NCI-H2196 treated with DMSO at 0.1 percent for 48 hours (cell line): Measurements from ENCODE around the gene HIP1.
"Not testable (repeated sequence)": the region's sequence is repeated elsewhere in the genome, so short reads cannot be mapped to it uniquely, and the experiment has no call there.

Experiments
- DNase-seq: peaks from one replicate; lab custom pipeline; 2025; ENCODE audit not compliant: unreplicated experiment; lab: John Stamatoyannopoulos, UW

HIP1 gene

GRCh38 chr7:75739796-75740672 lies 1.3 kb upstream of the HIP1 start:
- no peak for DNase-seq

GRCh38 chr7:75738975-75739795 lies 444 bp upstream of the HIP1 start:
- DNase-seq, result peak; percentile 93

GRCh38 chr7:75737856-75738603 lies 711 bp downstream of the HIP1 start:
- DNase-seq, result no peak

GRCh38 chr7:75735581-75736350 lies 3.0 kb downstream of the HIP1 start:
- DNase-seq, result no peak

GRCh38 chr7:75734586-75735458 lies 3.9 kb downstream of the HIP1 start:
- DNase-seq, result no peak

GRCh38 chr7:75732764-75733630 lies 5.7 kb downstream of the HIP1 start:
- no peak for DNase-seq

GRCh38 chr7:75732016-75732521 lies 6.7 kb downstream of the HIP1 start:
- no peak for DNase-seq

- DNase-seq, result no peak
Observed at GRCh38 chr7:75729851-75730274, 8.9 kb downstream of the HIP1 start.

GRCh38 chr7:75727881-75728593 lies 10.7 kb downstream of the HIP1 start:
- peak; percentile 30 for DNase-seq

GRCh38 chr7:75727351-75727750 lies 11.4 kb downstream of the HIP1 start:
- not testable (repeated sequence) for DNase-seq

- no peak for DNase-seq
Observed at GRCh38 chr7:75725306-75725705, 13.4 kb downstream of the HIP1 start.

- no peak for DNase-seq
Observed at GRCh38 chr7:75723444-75723843, 15.3 kb downstream of the HIP1 start.

- DNase-seq, result no peak
Observed at GRCh38 chr7:75722373-75722772, 16.4 kb downstream of the HIP1 start.

- DNase-seq, result not testable (repeated sequence)
Observed at GRCh38 chr7:75721922-75722321, 16.8 kb downstream of the HIP1 start.

- no peak for DNase-seq
Observed at GRCh38 chr7:75721426-75721825, 17.3 kb downstream of the HIP1 start.

GRCh38 chr7:75719626-75720025 lies 19.1 kb downstream of the HIP1 start:
- no peak for DNase-seq

- no peak for DNase-seq
Observed at GRCh38 chr7:75718390-75719031, 20.2 kb downstream of the HIP1 start.
